Epithelial cell of proximal tubule (primary cell): Measurements from ENCODE around the gene ARHGAP4. TPM values are rescaled to one million over a fixed set of nuclear protein-coding genes. Genes with fewer than 3 reads are reported as not detected.

ENCODE experiments used
- DNase-seq: peaks from one replicate; pipeline ENCODE4 v3.0.0-alpha.2; 2011; ENCODE audit warnings: low read depth
- H3K4me3 ChIP-seq: 2 replicates; pipeline ENCODE4 v1.5.1; 2011; ENCODE audit warnings: low read depth, mild to moderate bottlenecking, low read length
- total RNA-seq: library from RNA; depleted of rRNA; stranded (reverse); fragments of >200 nt; gene quantifications from 2 replicates; pipeline ENCODE4 v1.2.3, GENCODE V29; 2015
- TF ChIP-seq, protein P1 (sequence below): conservative IDR thresholded peaks from 2 replicates; pipeline ENCODE4 v1.5.1; 2012; ENCODE audit warnings: low read depth, mild to moderate bottlenecking, low read length

The ARHGAP4 gene
- total RNA-seq, 1 donor from 2014 or later = 20.2 TPM

DNA sequence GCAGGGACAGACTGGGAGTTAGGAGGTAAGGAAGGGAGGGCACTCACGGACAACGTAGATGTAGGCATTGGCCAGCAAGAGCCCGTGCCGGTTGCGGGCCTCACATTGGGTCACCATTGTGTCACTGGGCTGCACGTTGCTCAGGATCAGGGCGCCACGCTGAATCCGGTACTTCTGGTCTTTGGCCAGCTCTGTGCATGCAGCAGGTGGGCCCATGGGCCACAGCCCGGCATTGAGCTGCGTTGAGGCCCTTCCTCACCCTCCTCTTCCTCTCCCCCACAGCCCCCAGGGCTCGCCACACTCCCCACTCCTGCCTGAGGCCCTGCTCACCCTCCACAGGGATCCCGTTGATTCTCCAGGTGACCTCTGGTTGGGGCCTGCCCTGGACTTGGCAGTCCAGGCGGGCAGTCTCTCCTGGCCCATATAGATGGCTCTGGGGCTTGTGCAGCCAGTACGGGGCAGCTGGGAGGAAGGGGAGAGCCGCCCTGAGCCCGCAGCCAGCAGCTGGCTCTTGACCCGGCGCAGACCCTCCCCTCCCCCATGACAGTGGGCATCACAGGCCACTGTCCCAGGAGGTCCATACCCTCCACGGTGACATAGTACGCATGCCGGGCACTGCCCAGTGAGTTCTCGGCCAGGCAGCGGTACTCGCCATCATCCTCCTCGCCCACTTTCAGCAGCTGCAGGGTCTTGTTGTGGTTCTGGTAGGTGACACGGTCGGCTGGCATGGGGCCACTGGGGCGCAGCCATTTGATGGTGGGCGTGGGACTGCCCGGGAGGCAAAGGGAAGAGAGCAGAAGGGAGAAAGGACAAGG is 56.4 kb downstream of the ARHGAP4 start:
- no peak for DNase-seq
- TF ChIP-seq, protein P1, sequence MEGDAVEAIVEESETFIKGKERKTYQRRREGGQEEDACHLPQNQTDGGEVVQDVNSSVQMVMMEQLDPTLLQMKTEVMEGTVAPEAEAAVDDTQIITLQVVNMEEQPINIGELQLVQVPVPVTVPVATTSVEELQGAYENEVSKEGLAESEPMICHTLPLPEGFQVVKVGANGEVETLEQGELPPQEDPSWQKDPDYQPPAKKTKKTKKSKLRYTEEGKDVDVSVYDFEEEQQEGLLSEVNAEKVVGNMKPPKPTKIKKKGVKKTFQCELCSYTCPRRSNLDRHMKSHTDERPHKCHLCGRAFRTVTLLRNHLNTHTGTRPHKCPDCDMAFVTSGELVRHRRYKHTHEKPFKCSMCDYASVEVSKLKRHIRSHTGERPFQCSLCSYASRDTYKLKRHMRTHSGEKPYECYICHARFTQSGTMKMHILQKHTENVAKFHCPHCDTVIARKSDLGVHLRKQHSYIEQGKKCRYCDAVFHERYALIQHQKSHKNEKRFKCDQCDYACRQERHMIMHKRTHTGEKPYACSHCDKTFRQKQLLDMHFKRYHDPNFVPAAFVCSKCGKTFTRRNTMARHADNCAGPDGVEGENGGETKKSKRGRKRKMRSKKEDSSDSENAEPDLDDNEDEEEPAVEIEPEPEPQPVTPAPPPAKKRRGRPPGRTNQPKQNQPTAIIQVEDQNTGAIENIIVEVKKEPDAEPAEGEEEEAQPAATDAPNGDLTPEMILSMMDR = no peak
- H3K4me3 ChIP-seq = no peak overlapping the region

GRCh38 chrX:153868576-153869472 is 57.2 kb downstream of the ARHGAP4 start:
- no peak overlapping the region for H3K4me3 ChIP-seq
- no peak for DNase-seq
- TF ChIP-seq, protein P1 = no peak

- H3K4me3 ChIP-seq = no peak overlapping the region
- TF ChIP-seq, protein P1 = no peak
- no peak for DNase-seq
These were observed 58.4 kb downstream of the ARHGAP4 start for GRCh38 chrX:153867671-153868070.

DNA sequence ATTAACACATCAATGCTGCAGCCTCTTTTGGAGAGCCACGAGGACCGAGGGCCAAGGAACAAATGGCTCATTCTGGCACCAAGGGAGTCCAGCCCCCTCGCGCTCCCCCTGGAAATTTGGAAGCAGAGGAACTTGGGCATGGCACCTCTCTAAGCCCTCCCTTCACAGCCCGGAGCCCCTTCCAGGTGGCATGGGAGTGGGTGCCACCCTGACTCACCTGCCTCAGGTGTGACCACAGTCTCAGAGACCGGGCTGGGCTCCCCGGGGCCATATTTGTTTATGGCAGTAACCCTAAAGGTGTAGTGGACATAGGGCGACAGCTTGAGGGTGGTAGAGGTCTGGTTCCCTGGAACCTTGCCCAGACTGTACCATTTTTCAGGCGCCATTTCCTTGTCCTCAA is 58.9 kb downstream of the ARHGAP4 start:
- TF ChIP-seq, protein P1 = no peak
- DNase-seq = no peak

DNA sequence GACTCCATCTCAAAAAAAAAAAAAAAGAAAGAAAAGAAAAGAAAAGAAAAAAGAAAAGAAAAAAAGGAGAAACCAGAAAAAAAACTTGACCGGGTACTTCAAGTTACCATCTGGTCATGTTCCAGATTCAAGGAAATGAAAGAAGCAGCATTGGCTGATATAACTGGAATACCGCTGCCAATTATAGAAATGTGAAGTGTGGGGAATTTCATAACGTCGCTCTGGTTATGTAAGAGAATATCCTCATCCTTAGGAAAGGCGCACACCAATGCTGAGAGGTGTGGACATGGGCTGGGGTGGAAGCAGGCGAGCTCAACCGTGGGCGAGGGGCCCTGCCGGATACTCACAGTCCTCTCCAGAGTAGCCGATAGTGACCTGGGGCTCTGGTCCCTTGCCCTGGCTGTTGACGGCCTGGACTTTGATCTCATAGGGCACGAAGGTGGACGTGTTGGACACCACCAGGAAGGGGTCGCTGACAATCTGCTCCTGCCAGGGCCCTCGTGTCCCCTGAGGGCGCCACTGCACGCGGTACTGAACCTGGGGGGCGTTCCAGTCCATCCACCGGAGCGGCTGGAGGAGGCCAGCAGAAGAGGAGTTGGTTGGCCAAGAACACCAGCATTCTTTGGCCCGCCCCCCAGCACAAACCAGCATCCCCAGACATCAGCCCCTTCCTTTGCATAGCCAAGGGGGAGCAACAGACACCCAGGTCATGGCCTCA is 59.6 kb downstream of the ARHGAP4 start:
- DNase-seq = no peak
- TF ChIP-seq, protein P1 = no peak
- H3K4me3 ChIP-seq = no peak overlapping the region

More for the DNA sequence above, 58.9 kb downstream of the ARHGAP4 start:
- no peak overlapping the region for H3K4me3 ChIP-seq

DNA sequence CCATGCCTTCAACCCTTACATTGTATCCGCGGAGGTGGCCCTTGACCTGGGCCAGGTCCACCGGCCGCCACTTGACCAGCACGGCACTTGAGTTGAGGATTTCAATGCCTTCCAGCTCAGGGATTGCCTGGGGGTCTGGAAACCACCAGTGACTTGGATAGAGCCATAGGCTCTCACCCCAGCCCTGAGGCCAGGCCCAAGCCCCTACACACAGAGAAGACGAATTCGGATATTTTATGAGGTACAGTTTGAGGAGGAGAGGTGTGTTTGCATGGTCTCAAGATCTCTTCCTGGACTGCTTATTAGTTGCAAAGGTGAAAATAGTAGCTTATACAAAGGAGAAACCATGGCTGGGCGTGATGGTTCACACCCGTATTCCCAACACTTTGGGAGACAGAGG is 60.4 kb downstream of the ARHGAP4 start:
- no peak for DNase-seq
- no peak overlapping the region for H3K4me3 ChIP-seq

More for the DNA sequence above, 60.4 kb downstream of the ARHGAP4 start:
- TF ChIP-seq, protein P1 = no peak
